HEK293 (cell line): ENCODE measurements around the gene MECR.

ENCODE experiments used
- CTCF ChIA-PET: fragments of 350-600 bp; formaldehyde crosslinking; extraction: SDS; loops from one replicate; lab custom pipeline; 2021; ENCODE audit warnings: antibody characterized with exemption; lab: Yijun Ruan, JAX
- POLR2A ChIA-PET: fragments of 300-600 bp; formaldehyde crosslinking; extraction: SDS; loops from one replicate; lab custom pipeline; 2020; ENCODE audit warnings: antibody characterized with exemption, inconsistent platforms; lab: Yijun Ruan, JAX
- H3K27ac ChIP-seq: fragments of 200-500 bp; sonication (Bioruptor generic); 2 replicates; pipeline ENCODE4 v1.5.1; 2014; ENCODE audit warnings: low read depth, low read length, control low read depth, inconsistent platforms; ENCODE audit errors: extremely low read depth
- H3K36me3 ChIP-seq, 2 experiments: fragments of 200-500 bp in 1 of 2; sonication (Bioruptor generic) in 1 of 2; 1 replicate in 1 of 2; 2 replicates in 1 of 2; pipeline ENCODE4 v1.5.1; 2014 to 2017; ENCODE audit warnings: inconsistent platforms in 2 of 2, low read length in 2 of 2; ENCODE audit not compliant: control insufficient read depth in 2 of 2, insufficient read depth in 1 of 2
- H3K4me1 ChIP-seq: fragments of 200-500 bp; sonication (Bioruptor generic); 2 replicates; pipeline ENCODE4 v1.5.1; 2014; ENCODE audit warnings: mild to moderate bottlenecking, low read length, inconsistent platforms; ENCODE audit not compliant: control insufficient read depth, insufficient read depth
- H3K4me3 ChIP-seq: 2 replicates; pipeline ENCODE4 v1.5.1; 2011; ENCODE audit warnings: low read depth, mild to moderate bottlenecking, control low read depth, low read length, moderate library complexity
- H3K9me3 ChIP-seq: fragments of 200-500 bp; sonication (Bioruptor generic); 2 replicates; pipeline ENCODE4 v1.5.1; 2014; ENCODE audit warnings: low read depth, low read length, inconsistent platforms; ENCODE audit not compliant: control insufficient read depth, insufficient read depth
- BCL11B ChIP-seq: fragments of 450-650 bp; formaldehyde crosslinking; IDR thresholded peaks from 2 replicates; pipeline ENCODE4 v1.5.1; 2016; ENCODE audit warnings: low read depth, missing biosample characterization, missing genetic modification characterization
- CTCF ChIP-seq: fragments of 450-650 bp; formaldehyde crosslinking; IDR thresholded peaks from 2 replicates; pipeline ENCODE4 v1.5.1; 2016; ENCODE audit warnings: missing biosample characterization, missing genetic modification characterization
- KLF9 ChIP-seq: fragments of 450-650 bp; formaldehyde crosslinking; IDR thresholded peaks from 2 replicates; pipeline ENCODE4 v1.5.1; 2016; ENCODE audit warnings: missing biosample characterization, missing genetic modification characterization, low read depth
- OSR2 ChIP-seq: fragments of 450-650 bp; formaldehyde crosslinking; IDR thresholded peaks from 2 replicates; pipeline ENCODE4 v1.5.1; 2016; ENCODE audit warnings: missing biosample characterization, missing genetic modification characterization
- PRDM1 ChIP-seq: fragments of 450-650 bp; formaldehyde crosslinking; IDR thresholded peaks from 2 replicates; pipeline ENCODE4; 2016; ENCODE audit warnings: missing biosample characterization, missing genetic modification characterization
- PRDM2 ChIP-seq: fragments of 450-650 bp; formaldehyde crosslinking; IDR thresholded peaks from 2 replicates; pipeline ENCODE4 v1.5.1; 2016; ENCODE audit warnings: missing biosample characterization, missing genetic modification characterization, borderline replicate concordance
- SETDB1 ChIP-seq: IDR thresholded peaks from one replicate; pipeline ENCODE4 v1.6.1; 2017; ENCODE audit warnings: mild to moderate bottlenecking, low read length, moderate library complexity, mixed read lengths; ENCODE audit not compliant: insufficient read length
- SP3 ChIP-seq: fragments of 450-650 bp; formaldehyde crosslinking; IDR thresholded peaks from 2 replicates; pipeline ENCODE4 v1.5.1; 2016; ENCODE audit warnings: missing biosample characterization, missing genetic modification characterization
- ZBTB10 ChIP-seq: fragments of 450-650 bp; formaldehyde crosslinking; IDR thresholded peaks from 2 replicates; pipeline ENCODE4 v1.5.1; 2016; ENCODE audit warnings: missing biosample characterization, missing genetic modification characterization
- ZBTB20 ChIP-seq: fragments of 450-650 bp; formaldehyde crosslinking; IDR thresholded peaks from 2 replicates; pipeline ENCODE4 v1.5.1; 2016; ENCODE audit warnings: missing biosample characterization, missing genetic modification characterization
- ZFP69B ChIP-seq: fragments of 450-650 bp; formaldehyde crosslinking; IDR thresholded peaks from 2 replicates; pipeline ENCODE4 v1.5.1; 2016; ENCODE audit warnings: missing biosample characterization, missing genetic modification characterization
- ZNF121 ChIP-seq: fragments of 450-650 bp; formaldehyde crosslinking; IDR thresholded peaks from 2 replicates; pipeline ENCODE4 v1.5.1; 2016; ENCODE audit warnings: missing biosample characterization, missing genetic modification characterization
- ZNF138 ChIP-seq: fragments of 450-650 bp; formaldehyde crosslinking; IDR thresholded peaks from 2 replicates; pipeline ENCODE4 v1.5.1; 2016; ENCODE audit warnings: missing biosample characterization, missing genetic modification characterization, borderline replicate concordance
- ZNF2 ChIP-seq: fragments of 450-650 bp; formaldehyde crosslinking; IDR thresholded peaks from 2 replicates; pipeline ENCODE4 v1.5.1; 2016; ENCODE audit warnings: missing biosample characterization, missing genetic modification characterization
- ZNF350 ChIP-seq: fragments of 450-650 bp; formaldehyde crosslinking; IDR thresholded peaks from 2 replicates; pipeline ENCODE4 v1.5.0; 2017; ENCODE audit warnings: missing biosample characterization, mild to moderate bottlenecking, missing genetic modification characterization
- ZNF394 ChIP-seq: fragments of 450-650 bp; formaldehyde crosslinking; IDR thresholded peaks from 2 replicates; pipeline ENCODE4 v1.5.1; 2016; ENCODE audit warnings: missing biosample characterization, missing genetic modification characterization, mild to moderate bottlenecking, moderate library complexity, borderline replicate concordance
- ZNF423 ChIP-seq: fragments of 450-650 bp; formaldehyde crosslinking; IDR thresholded peaks from 2 replicates; pipeline ENCODE4 v1.5.1; 2016; ENCODE audit warnings: missing biosample characterization, missing genetic modification characterization
- ZNF426 ChIP-seq: fragments of 450-650 bp; formaldehyde crosslinking; IDR thresholded peaks from 2 replicates; pipeline ENCODE4 v1.5.1; 2017; ENCODE audit warnings: missing biosample characterization, missing genetic modification characterization, mild to moderate bottlenecking, inconsistent platforms, moderate library complexity
- ZNF558 ChIP-seq: fragments of 450-650 bp; formaldehyde crosslinking; IDR thresholded peaks from 2 replicates; pipeline ENCODE4 v1.5.1; 2016; ENCODE audit warnings: missing biosample characterization, missing genetic modification characterization
- ZNF654 ChIP-seq: fragments of 450-650 bp; formaldehyde crosslinking; IDR thresholded peaks from 2 replicates; pipeline ENCODE4 v1.5.1; 2016; ENCODE audit warnings: low read depth, missing biosample characterization, missing genetic modification characterization
- ZNF658 ChIP-seq: fragments of 450-650 bp; formaldehyde crosslinking; IDR thresholded peaks from 2 replicates; pipeline ENCODE4; 2016; ENCODE audit warnings: missing biosample characterization, missing genetic modification characterization
- ZNF660 ChIP-seq: fragments of 450-650 bp; IDR thresholded peaks from 2 replicates; pipeline ENCODE4 v1.5.1; 2018; ENCODE audit warnings: missing biosample characterization, mild to moderate bottlenecking, missing genetic modification characterization
- ZNF704 ChIP-seq: fragments of 450-650 bp; formaldehyde crosslinking; IDR thresholded peaks from 2 replicates; pipeline ENCODE4 v1.5.1; 2016; ENCODE audit warnings: missing biosample characterization, missing genetic modification characterization
- ZNF830 ChIP-seq: fragments of 450-650 bp; IDR thresholded peaks from 2 replicates; pipeline ENCODE4 v1.5.0; 2018; ENCODE audit warnings: missing biosample characterization, missing genetic modification characterization, low read depth, mild to moderate bottlenecking, moderate library complexity

MECR gene

GRCh38 chr1:29208442-29208841, 22.3 kb downstream of the MECR start:
- Histone ChIP-seq H3K4me3 (no peak overlapping the region), H3K4me1 (no peaks in the 10 kb centered on the region), H3K9me3 (no peaks in the 10 kb centered on the region), H3K27ac (no peak overlapping the region), H3K36me3 (peaks cover 8 to 72% of the 10 kb centered on the region in 2 experiments; a peak in 2 of 3 replicates)
- ChIA-PET POLR2A (no interaction called here), CTCF (interaction anchor here (0.7 to 1.3 kb wide), 3 partner anchors 323 to 1144 kb away, joined by 3 to 7 read pairs (median 4); no protein-coding TSS in a partner anchor)
- TF ChIP-seq PRDM2 (tag by site-specific recombination) (no peak), ZBTB10 (tag by site-specific recombination) (no peak), ZNF704 (no peak), ZNF558 (tag by site-specific recombination) (no peak), ZNF830 (no peak), ZNF121 (tag by site-specific recombination) (no peak), ZNF426 (tag by site-specific recombination) (no peak), ZNF2 (no peak), ZBTB20 (no peak), ZNF654 (no peak), OSR2 (tag by site-specific recombination) (no peak), ZNF394 (no peak), ZNF350 (tag by site-specific recombination) (no peak), BCL11B (no peak)

GRCh38 chr1:29202584-29203340, 28.0 kb downstream of the MECR start:
- no peak overlapping the region for H3K4me3 ChIP-seq
- H3K27ac ChIP-seq: no peak overlapping the region
- H3K4me1 ChIP-seq: no peaks in the 10 kb centered on the region
- H3K9me3 ChIP-seq: no peaks in the 10 kb centered on the region
- peaks cover 10 to 85% of the 10 kb centered on the region in 2 experiments; a peak in 2 of 3 replicates for H3K36me3 ChIP-seq
- CTCF ChIA-PET: interaction anchor here (0.6 to 10.8 kb wide), 39 partner anchors 9 to 796 kb away, joined by 3 to 159 read pairs (median 4); partner anchors contain the start of gene SRSF4
- POLR2A ChIA-PET: interaction anchor here (0.6 to 2.2 kb wide), 3 partner anchors 21 to 402 kb away, joined by 3 to 17 read pairs (median 10); partner anchors contain the start of gene SRSF4
- no peak for TF ChIP-seq ZNF658
- peak; percentile 91; the same call in 1 of the 2 replicates for TF ChIP-seq ZNF660 (tag by site-specific recombination)
- peak; percentile 97 for TF ChIP-seq ZNF654
- TF ChIP-seq ZFP69B: 0 out of 2 replicates have a peak, but pooled peaks have one; percentile 42
- TF ChIP-seq SETDB1: no peak
- TF ChIP-seq ZNF423 (tag by site-specific recombination): no peak
- TF ChIP-seq PRDM1 (tag by site-specific recombination): peak; percentile 68; the same call in 1 of the 2 replicates
- no peak for TF ChIP-seq ZNF138 (tag by site-specific recombination)
- 0 out of 2 replicates have a peak, but pooled peaks have one; percentile 44 for TF ChIP-seq SP3 (tag by site-specific recombination)
- TF ChIP-seq CTCF: peak; percentile 89
- TF ChIP-seq KLF9 (tag by site-specific recombination): no peak
